Epithelial cell of proximal tubule (primary cell): Measurements from ENCODE around the gene SLC17A8. TPM values are rescaled to one million over a fixed set of nuclear protein-coding genes. Genes with fewer than 3 reads are reported as not detected.
"Not testable (repeated sequence)": the region's sequence is repeated elsewhere in the genome, so short reads cannot be mapped to it uniquely, and the experiment has no call there.

ENCODE experiments used
- DNase-seq: peaks from one replicate; pipeline ENCODE4 v3.0.0-alpha.2; 2011; ENCODE audit warnings: low read depth
- H3K4me3 ChIP-seq: 2 replicates; pipeline ENCODE4 v1.5.1; 2011; ENCODE audit warnings: low read depth, mild to moderate bottlenecking, low read length
- total RNA-seq: library from RNA; depleted of rRNA; stranded (reverse); fragments of >200 nt; gene quantifications from 2 replicates; pipeline ENCODE4 v1.2.3, GENCODE V29; 2015
- TF ChIP-seq, protein P1 (sequence below): conservative IDR thresholded peaks from 2 replicates; pipeline ENCODE4 v1.5.1; 2012; ENCODE audit warnings: low read depth, mild to moderate bottlenecking, low read length

The SLC17A8 gene
- total RNA-seq, 1 donor from 2014 or later, result not detected

- TF ChIP-seq, protein P1, sequence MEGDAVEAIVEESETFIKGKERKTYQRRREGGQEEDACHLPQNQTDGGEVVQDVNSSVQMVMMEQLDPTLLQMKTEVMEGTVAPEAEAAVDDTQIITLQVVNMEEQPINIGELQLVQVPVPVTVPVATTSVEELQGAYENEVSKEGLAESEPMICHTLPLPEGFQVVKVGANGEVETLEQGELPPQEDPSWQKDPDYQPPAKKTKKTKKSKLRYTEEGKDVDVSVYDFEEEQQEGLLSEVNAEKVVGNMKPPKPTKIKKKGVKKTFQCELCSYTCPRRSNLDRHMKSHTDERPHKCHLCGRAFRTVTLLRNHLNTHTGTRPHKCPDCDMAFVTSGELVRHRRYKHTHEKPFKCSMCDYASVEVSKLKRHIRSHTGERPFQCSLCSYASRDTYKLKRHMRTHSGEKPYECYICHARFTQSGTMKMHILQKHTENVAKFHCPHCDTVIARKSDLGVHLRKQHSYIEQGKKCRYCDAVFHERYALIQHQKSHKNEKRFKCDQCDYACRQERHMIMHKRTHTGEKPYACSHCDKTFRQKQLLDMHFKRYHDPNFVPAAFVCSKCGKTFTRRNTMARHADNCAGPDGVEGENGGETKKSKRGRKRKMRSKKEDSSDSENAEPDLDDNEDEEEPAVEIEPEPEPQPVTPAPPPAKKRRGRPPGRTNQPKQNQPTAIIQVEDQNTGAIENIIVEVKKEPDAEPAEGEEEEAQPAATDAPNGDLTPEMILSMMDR, result no peak
- DNase-seq, result no peak
- no peak overlapping the region for H3K4me3 ChIP-seq
Observed at GRCh38 chr12:100332852-100333251, 24.0 kb upstream of the SLC17A8 start.

DNA sequence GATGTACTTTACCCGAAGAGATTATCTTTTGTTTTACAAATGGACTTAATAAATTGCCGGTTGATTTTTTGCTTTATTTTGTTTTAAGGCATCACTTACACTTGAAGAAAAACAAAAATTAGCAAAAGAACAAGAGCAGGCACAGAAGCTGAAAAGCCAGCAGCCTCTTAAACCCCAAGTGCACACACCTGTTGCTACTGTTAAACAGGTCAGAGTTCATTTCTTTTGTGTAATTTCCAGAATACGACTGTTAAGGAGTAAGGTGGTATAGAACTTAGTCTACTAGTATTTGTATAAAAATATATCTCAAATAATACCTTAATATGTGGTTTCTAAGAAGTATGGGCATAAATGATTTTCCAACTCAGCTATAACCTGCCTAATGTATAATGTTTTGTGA lies 19.6 kb upstream of the SLC17A8 start:
- TF ChIP-seq, protein P1, result no peak
- H3K4me3 ChIP-seq, result no peak overlapping the region
- no peak for DNase-seq

DNA sequence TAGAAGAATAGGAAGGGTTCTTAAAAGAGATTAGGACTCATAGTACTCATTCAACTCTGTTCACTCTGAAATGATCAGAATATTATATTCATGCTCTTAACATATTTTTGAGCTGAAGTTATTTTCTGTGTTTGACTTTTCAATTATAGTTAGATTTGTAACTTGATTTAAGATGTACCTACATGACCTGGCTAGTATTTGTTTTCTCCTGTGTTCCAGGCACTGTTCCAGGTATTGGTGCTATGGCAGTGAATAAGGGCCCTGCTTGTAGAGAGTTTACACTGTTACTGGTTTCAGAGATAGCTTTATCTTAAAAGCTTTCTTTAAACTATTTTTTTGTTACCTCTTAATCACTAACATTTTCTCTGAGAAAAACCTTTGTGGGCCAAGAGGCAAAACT lies 19.1 kb upstream of the SLC17A8 start:
- DNase-seq, result no peak
- TF ChIP-seq, protein P1, result no peak
- no peak overlapping the region for H3K4me3 ChIP-seq

DNA sequence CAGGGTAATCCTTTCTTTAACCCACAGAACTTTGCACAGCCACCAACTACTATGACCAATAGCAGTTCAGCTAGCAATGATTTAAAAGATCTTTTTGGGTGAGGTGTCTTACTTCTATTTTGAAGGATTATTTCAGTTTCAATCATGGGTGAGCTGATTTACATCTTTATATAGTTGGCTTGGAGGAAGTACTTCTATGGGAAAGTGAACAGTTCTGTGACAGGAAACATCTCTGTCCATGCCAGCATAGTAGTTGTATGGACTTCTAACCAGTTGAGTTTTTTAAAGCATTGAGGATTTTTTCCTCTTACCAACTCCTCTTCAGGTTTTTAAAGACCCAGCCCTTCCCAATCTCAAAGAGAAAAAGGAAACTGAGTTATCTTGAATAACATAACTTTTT lies 17.8 kb upstream of the SLC17A8 start:
- no peak for DNase-seq
- TF ChIP-seq, protein P1, result no peak
- H3K4me3 ChIP-seq, result no peak overlapping the region

DNA sequence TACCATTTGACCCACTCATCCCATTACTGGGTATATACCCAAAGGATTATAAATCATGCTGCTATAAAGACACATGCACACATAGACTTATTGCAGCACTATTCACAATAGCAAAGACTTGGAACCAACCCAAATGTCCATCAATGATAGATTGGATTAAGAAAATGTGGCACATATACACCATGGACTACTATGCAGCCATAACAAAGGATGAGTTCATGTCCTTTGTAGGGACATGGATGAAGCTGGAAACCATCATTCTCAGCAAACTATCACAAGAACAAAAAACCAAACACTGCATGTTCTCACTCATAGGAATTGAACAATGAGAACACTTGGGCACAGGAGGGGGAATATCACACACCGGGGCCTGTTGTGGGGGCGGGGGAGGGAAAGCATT lies 14.0 kb upstream of the SLC17A8 start:
- not testable (repeated sequence) for H3K4me3 ChIP-seq, DNase-seq

GRCh38 chr12:100344351-100344750 lies 12.5 kb upstream of the SLC17A8 start:
- H3K4me3 ChIP-seq, result not testable (repeated sequence)

DNA sequence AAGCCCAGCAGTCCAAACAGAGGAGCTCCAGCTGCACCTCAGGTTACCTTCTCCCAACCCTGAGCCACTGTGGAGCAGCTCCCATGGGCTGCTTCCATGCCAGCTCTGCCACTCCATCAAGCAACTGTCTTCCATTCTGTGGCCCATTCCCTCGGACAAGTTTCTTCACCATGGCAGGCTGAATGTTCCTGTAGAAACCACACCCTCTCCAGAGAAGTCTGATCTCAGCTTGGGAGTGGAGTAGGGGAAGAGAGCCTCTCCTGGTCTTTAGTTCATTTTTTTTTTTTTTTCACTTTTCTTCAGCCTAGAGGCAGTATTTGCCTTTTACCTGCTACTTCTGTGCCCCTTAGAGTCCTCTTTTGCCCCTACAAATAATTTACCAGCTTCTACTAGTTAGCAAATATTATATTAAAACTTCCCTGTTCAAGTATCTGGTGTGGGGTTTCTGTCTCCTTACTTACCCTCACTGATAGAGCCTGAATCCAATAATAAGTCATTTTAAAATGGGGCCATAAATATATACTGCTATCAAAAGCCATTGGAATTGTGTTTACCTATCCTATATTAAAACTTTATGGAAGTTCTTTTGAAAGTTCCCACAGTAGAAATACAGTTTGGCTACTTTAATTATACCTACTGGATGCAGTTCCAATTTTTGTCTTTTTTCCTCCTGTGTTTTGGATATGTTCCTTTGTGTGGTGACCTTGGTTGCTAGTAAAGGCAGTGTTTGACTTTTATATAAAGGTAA lies 11.7 kb upstream of the SLC17A8 start:
- H3K4me3 ChIP-seq, result no peak overlapping the region
- no peak for DNase-seq
- TF ChIP-seq, protein P1, result no peak

More at GRCh38 chr12:100344351-100344750, 12.5 kb upstream of the SLC17A8 start:
- not testable (repeated sequence) for DNase-seq

GRCh38 chr12:100346660-100347059 lies 10.2 kb upstream of the SLC17A8 start:
- TF ChIP-seq, protein P1, result no peak
- no peak overlapping the region for H3K4me3 ChIP-seq
- DNase-seq, result no peak
